NCI-H345 (cell line): ENCODE data around the gene CTAGE8.
"Not testable (repeated sequence)": the region's sequence is repeated elsewhere in the genome, so short reads cannot be mapped to it uniquely, and the experiment has no call there.

ENCODE experiments used
- DNase-seq: peaks from one replicate; lab custom pipeline; 2025; lab: John Stamatoyannopoulos, UW

The CTAGE8 gene

GRCh38 chr7:144256112-144256511 is 13.0 kb downstream of the CTAGE8 start:
- DNase-seq: no peak

DNA sequence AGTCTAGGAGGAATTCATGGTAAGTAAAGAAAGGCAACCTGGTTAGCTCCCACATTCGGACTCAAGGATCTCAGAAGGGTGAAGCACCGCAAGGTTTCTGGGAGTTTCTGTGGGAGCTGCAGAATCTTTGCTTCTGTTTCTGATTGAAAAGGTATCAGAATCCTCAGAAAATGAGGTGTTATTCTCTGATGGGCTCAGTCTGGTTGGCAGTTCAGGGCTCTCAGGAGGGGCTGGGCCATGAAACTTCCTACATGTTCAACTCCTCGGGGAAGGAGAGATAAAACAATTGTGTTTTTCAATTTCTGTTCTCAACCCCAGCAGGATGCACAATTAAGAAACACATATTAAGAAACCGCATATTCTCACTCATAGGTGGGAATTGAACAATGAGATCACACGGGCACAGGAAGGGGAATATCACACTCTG is 13.6 kb downstream of the CTAGE8 start:
- no peak for DNase-seq

DNA sequence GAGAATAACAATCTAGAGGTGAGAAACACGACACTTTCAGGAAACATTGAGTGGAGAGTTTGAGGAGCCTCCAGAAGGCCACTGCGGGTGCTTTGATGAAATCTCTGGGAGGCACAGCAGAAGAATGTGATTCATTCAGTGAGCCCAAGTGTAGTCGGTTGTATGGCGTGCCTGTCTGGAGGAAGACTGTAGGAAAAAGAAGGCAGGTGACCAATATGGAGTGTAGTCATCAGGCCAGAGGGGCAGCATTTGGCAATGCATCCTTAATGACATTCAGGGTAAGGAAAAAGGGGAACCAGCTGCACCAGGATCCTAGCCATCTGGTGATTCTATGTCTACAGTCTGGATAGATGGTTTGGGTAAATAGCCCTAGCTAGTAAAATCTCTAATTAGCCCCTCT is 16.8 kb downstream of the CTAGE8 start:
- DNase-seq: not testable (repeated sequence)

- not testable (repeated sequence) for DNase-seq
These were observed 21.3 kb downstream of the CTAGE8 start for GRCh38 chr7:144247674-144248330.

DNA sequence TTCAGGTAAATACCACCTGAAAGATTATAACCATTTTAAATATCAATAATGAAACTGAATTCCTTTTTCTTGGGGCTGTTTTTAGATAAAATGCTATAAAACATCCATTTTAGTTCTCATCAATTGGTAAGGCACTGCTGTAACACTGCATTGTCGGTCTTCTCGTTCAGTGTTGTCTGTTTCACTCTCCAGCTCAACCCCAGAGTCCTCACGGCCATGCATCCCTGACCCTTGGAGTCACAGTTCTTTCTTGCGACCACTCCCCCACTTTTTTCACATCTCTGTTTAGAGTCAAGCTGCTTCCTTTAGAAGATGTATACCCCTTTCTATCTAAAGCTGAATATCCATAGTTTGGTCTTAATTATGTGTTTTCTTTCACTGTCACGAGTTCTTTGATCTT is 22.1 kb downstream of the CTAGE8 start:
- not testable (repeated sequence) for DNase-seq

GRCh38 chr7:144245372-144245771 is 23.7 kb downstream of the CTAGE8 start:
- not testable (repeated sequence) for DNase-seq

GRCh38 chr7:144239365-144239764 is 29.7 kb downstream of the CTAGE8 start, which contains the start of gene OR2A42:
OR2A42 (minus strand) TSS chr7:144239605; CDS start chr7:144232843, 6,762 bp downstream.
- not testable (repeated sequence) for DNase-seq

DNA sequence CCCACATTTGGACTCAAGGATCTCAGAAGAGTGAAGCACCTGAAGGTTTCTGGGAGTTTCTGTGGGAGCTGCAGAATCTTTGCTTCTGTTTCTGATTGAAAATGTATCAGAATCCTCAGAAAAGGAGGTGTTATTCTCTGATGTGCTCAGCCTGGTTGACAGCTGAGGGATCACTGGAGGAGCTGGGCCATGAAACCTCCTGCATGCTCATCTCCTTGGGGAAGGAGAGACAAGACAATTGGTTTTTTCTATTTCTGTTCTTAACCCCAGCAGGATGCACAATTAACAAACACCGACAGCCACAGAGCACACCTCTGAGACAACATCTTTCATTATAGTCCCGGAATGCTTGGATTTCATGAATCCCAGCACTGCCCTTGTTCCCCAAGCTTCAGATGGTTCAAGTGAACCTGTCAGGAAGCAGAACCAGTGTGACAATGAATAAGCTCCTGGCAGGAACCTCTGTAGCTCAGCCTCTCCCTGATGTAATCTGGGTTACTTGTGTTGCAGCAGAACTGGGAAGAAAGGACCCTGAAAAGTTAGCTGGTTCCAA is 30.5 kb downstream of the CTAGE8 start:
- DNase-seq: not testable (repeated sequence)

DNA sequence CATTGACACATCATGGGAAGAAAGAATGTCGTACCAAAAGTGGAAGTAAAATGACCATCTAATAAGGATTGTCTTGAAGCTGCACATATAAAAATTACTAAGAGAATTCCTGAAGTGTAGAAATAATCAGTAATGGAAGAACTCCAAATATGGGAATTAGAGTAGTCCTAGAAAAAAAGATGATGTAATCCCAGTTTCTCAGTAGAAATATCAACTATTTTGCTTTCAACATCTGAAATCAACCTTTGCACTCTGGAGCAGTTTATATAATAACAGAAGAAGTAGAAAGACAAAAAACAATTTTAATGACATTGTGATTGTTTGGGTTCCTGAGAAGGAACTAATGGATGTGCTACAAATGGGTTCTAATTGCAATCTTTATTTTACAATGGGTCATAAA is 36.0 kb downstream of the CTAGE8 start:
- DNase-seq: not testable (repeated sequence)

- not testable (repeated sequence) for DNase-seq
These were observed 38.1 kb downstream of the CTAGE8 start for GRCh38 chr7:144231027-144231426.

DNA sequence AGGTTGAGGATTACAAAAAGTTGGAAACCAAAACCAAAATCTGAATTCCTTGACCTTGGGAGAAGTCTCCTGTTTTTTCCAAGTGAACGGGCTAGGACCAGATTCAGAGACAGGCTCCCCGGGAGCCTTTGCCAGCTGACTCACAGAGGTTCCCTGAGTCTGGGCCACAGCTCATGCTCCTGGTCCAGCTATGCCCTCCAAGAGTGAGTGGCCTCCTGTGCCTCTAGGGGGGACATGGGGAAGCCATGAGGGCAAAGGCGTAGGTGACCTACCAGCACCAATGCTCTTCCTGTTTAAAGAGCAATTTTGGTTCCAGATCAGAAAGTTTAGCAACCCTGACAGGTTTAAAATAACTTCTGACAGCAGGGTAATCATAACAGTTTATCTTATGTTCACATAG is 40.3 kb downstream of the CTAGE8 start:
- DNase-seq: not testable (repeated sequence)

GRCh38 chr7:144226866-144227265 is 42.2 kb downstream of the CTAGE8 start:
- not testable (repeated sequence) for DNase-seq

GRCh38 chr7:144223675-144224074 is 45.4 kb downstream of the CTAGE8 start:
- DNase-seq: not testable (repeated sequence)

DNA sequence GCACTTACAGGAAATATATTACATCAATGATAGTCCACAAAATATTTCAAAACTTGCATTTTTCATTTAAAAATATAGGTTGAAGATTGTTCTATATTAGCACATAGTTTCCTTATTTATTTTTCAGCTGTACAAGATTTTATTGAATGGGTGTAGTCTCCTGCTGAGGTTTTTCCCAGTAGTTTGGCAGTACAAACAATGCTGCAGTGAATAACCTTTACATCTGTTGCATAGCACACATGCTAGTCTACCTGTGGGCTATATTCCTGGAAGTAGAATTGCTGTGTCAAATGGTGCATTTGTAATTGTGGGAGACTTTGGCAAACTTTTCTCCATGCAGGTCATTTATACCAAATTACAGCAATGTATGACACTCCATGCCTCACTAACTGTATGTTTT is 48.6 kb downstream of the CTAGE8 start:
- not testable (repeated sequence) for DNase-seq

DNA sequence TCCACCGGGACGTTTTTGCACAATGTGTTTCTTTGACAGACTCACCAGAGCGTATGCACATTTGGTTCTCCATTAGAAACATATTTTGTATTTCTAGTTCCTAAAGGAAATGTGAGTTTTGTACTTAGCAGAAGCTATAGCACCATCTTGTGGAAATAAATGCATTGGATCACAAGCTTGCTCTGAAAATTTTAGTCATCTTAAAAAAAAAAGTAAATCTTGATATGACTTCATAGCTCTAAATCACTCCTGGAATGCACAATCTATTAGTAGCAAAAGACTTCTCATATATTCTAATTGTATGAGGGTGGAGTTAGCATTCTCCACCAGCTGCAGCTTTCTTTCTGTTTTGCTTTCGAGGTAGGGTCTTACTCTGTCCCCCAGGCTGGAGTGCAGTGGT is 49.9 kb downstream of the CTAGE8 start:
- DNase-seq: not testable (repeated sequence)

DNA sequence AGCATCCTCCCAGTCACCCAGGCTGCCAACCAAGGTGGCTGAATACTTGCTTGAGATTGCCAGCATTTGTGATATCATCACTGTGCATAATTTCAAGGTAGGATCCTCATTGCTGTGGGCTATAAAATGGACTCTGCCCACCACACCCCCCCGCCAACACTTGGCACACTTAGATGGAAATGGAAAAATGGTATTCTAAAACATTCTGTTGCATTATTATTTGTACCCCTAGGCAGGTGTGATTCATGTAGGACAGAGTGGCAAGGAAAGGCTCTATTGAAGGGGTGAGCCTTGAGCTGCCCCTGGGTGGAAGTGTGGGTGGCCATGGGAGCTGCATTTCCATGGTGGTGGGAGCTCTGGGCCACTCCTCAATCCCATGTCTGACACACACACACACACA is 50.5 kb downstream of the CTAGE8 start:
- not testable (repeated sequence) for DNase-seq

DNA sequence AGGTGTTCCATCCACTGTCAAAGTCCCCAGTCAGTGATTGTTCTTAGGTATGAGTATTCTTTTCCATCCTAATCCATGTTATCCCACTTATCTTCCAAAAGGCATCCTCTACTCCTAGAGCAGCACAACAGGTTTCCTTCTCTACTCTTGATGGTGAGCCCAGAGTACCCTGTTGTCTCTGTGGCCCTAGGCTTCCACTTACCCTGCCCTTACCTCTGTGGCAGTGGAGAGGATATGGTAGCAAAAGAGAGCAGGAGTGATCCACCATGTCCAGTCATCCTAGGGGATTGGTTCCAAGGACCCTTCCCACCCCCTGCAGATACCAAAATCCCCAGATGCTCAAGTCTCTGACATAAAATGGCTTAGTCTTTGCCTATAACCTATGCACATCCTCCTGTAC is 51.9 kb downstream of the CTAGE8 start:
- DNase-seq: not testable (repeated sequence)
